H1 (cell line): ENCODE results near the gene NR2F1-AS1.
"Not testable (repeated sequence)": the region's sequence is repeated elsewhere in the genome, so short reads cannot be mapped to it uniquely, and the experiment has no call there.

Experiments used
- BRCA1 ChIP-seq: IDR thresholded peaks from 2 replicates; pipeline ENCODE4 v1.6.1; 2012; ENCODE audit warnings: low read depth, low read length, improper control_type of control experiment
- EP300 ChIP-seq, 2 experiments: IDR thresholded peaks; 1 replicate in 1 of 2; 2 replicates in 1 of 2; pipeline ENCODE4 v1.6.1; 2011 to 2012; ENCODE audit warnings: low read depth in 2 of 2, low read length in 2 of 2, mild to moderate bottlenecking in 2 of 2, borderline replicate concordance in 1 of 2, inconsistent platforms in 1 of 2, moderate library complexity in 1 of 2
- JUND ChIP-seq: IDR thresholded peaks from 2 replicates; pipeline ENCODE4 v1.6.1; 2011; ENCODE audit warnings: mild to moderate bottlenecking, improper control_type of control experiment, low read length
- NANOG ChIP-seq: IDR thresholded peaks from 2 replicates; pipeline ENCODE4 v1.6.1; 2011; ENCODE audit warnings: low read length, low read depth, mild to moderate bottlenecking, inconsistent platforms; ENCODE audit not compliant: insufficient read depth, poor library complexity, severe bottlenecking
- POLR2A ChIP-seq, 2 experiments: IDR thresholded peaks; 1 replicate in 1 of 2; 2 replicates in 1 of 2; pipeline ENCODE4 v1.6.1; 2011; ENCODE audit warnings: low read depth in 2 of 2, low read length in 2 of 2, mild to moderate bottlenecking in 2 of 2; ENCODE audit errors: control extremely low read depth in 1 of 2
- POLR2AphosphoS5 ChIP-seq: IDR thresholded peaks from 2 replicates; pipeline ENCODE4 v1.6.1; 2011; ENCODE audit warnings: low read depth, low read length
- RNF2 ChIP-seq: fragments of 200-900, 300-1000 bp; sonication (generic); IDR thresholded peaks from 2 replicates; pipeline ENCODE4 v1.7.1; 2016; ENCODE audit warnings: borderline replicate concordance, low read depth, mild to moderate bottlenecking, antibody characterized with exemption, low read length; ENCODE audit not compliant: poor library complexity, severe bottlenecking; ENCODE audit errors: missing control alignments
- SIN3A ChIP-seq, 2 experiments: IDR thresholded peaks in 1 of 2; conservative IDR thresholded peaks in 1 of 2; 2 replicates each; pipeline ENCODE4 v1.6.1; 2011 to 2012; ENCODE audit warnings: low read length in 2 of 2, improper control_type of control experiment in 1 of 2, low read depth in 1 of 2, mild to moderate bottlenecking in 1 of 2
- SUZ12 ChIP-seq: fragments of 200-600 bp; sonication (generic); IDR thresholded peaks from 2 replicates; pipeline ENCODE4 v1.6.1; 2012; ENCODE audit warnings: mild to moderate bottlenecking, inconsistent platforms, low read length, moderate library complexity, mixed read lengths
- ZNF274 ChIP-seq: IDR thresholded peaks from 2 replicates; pipeline ENCODE4 v1.7.0; 2012; ENCODE audit warnings: low read length, borderline replicate concordance; ENCODE audit errors: extremely low read depth
- TF ChIP-seq, protein P1 (sequence below): IDR thresholded peaks from 2 replicates; pipeline ENCODE4 v1.6.1; 2012; ENCODE audit warnings: low read length, inconsistent platforms
- TF ChIP-seq, protein P2 (sequence below), 3 experiments: IDR thresholded peaks; 1 replicate in 2 of 3; 2 replicates in 1 of 3; pipeline versions ENCODE4 v1.5.1 to v1.6.1; 2011; ENCODE audit warnings: low read length in 3 of 3, mild to moderate bottlenecking in 3 of 3, inconsistent platforms in 2 of 3, low read depth in 1 of 3, moderate library complexity in 1 of 3; ENCODE audit not compliant: insufficient read depth in 1 of 3; ENCODE audit errors: control extremely low read depth in 1 of 3
- TF ChIP-seq, protein P3 (sequence below): IDR thresholded peaks from 2 replicates; pipeline ENCODE4 v1.6.1; 2011; ENCODE audit warnings: low read length, improper control_type of control experiment

- not testable (repeated sequence) for TF ChIP-seq NANOG; POLR2A (IDR thresholded peaks at IDR 0.05; ENCODE audit: control extremely low read depth in 1 of 2, low read depth in 2 of 2, low read length in 2 of 2); SUZ12; EP300 (IDR thresholded peaks at IDR 0.05; ENCODE audit: borderline replicate concordance in 1 of 2, low read depth in 2 of 2, low read length in 2 of 2); SIN3A (conservative IDR thresholded peaks at IDR 0.05 in 1 of 2, IDR thresholded peaks at IDR 0.05 in 1 of 2; ENCODE audit: low read depth in 1 of 2, low read length in 2 of 2); POLR2AphosphoS5; JUND; BRCA1; ZNF274; RNF2
- TF ChIP-seq, protein P1, sequence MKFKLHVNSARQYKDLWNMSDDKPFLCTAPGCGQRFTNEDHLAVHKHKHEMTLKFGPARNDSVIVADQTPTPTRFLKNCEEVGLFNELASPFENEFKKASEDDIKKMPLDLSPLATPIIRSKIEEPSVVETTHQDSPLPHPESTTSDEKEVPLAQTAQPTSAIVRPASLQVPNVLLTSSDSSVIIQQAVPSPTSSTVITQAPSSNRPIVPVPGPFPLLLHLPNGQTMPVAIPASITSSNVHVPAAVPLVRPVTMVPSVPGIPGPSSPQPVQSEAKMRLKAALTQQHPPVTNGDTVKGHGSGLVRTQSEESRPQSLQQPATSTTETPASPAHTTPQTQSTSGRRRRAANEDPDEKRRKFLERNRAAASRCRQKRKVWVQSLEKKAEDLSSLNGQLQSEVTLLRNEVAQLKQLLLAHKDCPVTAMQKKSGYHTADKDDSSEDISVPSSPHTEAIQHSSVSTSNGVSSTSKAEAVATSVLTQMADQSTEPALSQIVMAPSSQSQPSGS = not testable (repeated sequence)
- TF ChIP-seq, protein P2, sequence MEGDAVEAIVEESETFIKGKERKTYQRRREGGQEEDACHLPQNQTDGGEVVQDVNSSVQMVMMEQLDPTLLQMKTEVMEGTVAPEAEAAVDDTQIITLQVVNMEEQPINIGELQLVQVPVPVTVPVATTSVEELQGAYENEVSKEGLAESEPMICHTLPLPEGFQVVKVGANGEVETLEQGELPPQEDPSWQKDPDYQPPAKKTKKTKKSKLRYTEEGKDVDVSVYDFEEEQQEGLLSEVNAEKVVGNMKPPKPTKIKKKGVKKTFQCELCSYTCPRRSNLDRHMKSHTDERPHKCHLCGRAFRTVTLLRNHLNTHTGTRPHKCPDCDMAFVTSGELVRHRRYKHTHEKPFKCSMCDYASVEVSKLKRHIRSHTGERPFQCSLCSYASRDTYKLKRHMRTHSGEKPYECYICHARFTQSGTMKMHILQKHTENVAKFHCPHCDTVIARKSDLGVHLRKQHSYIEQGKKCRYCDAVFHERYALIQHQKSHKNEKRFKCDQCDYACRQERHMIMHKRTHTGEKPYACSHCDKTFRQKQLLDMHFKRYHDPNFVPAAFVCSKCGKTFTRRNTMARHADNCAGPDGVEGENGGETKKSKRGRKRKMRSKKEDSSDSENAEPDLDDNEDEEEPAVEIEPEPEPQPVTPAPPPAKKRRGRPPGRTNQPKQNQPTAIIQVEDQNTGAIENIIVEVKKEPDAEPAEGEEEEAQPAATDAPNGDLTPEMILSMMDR (IDR thresholded peaks at IDR 0.05; ENCODE audit: control extremely low read depth in 1 of 3, insufficient read depth in 1 of 3, low read depth in 1 of 3, low read length in 3 of 3) = not testable (repeated sequence)
- TF ChIP-seq, protein P3, sequence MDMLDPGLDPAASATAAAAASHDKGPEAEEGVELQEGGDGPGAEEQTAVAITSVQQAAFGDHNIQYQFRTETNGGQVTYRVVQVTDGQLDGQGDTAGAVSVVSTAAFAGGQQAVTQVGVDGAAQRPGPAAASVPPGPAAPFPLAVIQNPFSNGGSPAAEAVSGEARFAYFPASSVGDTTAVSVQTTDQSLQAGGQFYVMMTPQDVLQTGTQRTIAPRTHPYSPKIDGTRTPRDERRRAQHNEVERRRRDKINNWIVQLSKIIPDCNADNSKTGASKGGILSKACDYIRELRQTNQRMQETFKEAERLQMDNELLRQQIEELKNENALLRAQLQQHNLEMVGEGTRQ = not testable (repeated sequence)
These were observed 59.2 kb downstream of the NR2F1-AS1 start for GRCh38 chr5:93521815-93522214.
